ENCODE measurements around the gene OLA1.
A peak's percentile ranks its signal among the peaks of the same experiment; 100 is the strongest.

OLA1 gene

DNA sequence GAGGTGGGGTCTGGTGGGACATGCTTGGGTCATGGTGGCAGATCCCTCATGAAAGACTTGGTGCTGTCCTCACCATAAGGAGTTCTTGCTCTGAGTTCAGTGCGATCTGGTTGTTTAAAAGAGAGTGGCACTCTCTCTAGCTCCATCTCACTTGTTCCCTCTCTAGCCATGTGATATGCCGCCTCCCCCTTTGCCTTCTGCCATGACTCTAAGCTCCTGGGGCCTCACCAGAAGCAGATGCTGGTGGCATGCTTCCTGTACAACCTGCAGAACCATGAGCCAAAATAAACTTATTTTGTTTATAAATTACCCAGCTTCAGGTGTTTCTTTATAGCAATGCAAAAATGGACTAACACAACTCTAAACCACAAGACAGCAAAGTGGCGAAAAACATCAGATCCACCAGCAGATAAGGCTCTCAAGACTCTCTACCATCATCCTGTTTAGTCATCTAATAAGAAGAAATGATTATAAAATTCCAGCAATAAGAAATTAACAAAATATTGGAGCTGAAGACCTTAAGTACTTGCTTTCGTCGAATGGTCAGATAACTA, 75.5 kb downstream of the OLA1 start:
- Histone ChIP-seq H3K4me3 (ENCODE audit: control insufficient read depth in 1 of 7, extremely low read depth in 1 of 7, insufficient read depth in 4 of 7, low read depth in 2 of 7, low read length in 6 of 7) (no peak overlapping the region), H3K4me1 (ENCODE audit: control extremely low read depth in 1 of 4, control insufficient read depth in 4 of 4, insufficient read depth in 4 of 4, low read length in 3 of 4) (no peaks in the 10 kb centered on the region), H3K27ac (ENCODE audit: insufficient read depth in 1 of 2, low read depth in 1 of 2, low read length in 2 of 2, poor library complexity in 1 of 2, severe bottlenecking in 2 of 2) (no peak overlapping the region), H3K36me3 (ENCODE audit: control insufficient read depth in 4 of 4, insufficient read depth in 4 of 4, low read length in 3 of 4) (peaks cover 0 to 22% (median 17%) of the 10 kb centered on the region in 4 experiments), H3K9me3 (ENCODE audit: control extremely low read depth in 1 of 5, control insufficient read depth in 4 of 5, insufficient read depth in 2 of 5, low read depth in 1 of 5, low read length in 4 of 5) (peaks cover 10 to 64% (median 17%) of the 10 kb centered on the region in 5 experiments), H3K27me3 (replicated peaks in 2 of 5; ENCODE audit: control insufficient read depth in 4 of 5, insufficient read depth in 5 of 5, low read length in 4 of 5) (no peaks in the 10 kb centered on the region)
- 100% methylated on average over 2 of the region's 5 CpGs for WGBS (ENCODE audit: insufficient coverage)
- ChIA-PET CTCF (no interaction called here), POLR2A (no interaction called here)
- peak in 1 of 3 donors; percentile 6 for DNase-seq

DNA sequence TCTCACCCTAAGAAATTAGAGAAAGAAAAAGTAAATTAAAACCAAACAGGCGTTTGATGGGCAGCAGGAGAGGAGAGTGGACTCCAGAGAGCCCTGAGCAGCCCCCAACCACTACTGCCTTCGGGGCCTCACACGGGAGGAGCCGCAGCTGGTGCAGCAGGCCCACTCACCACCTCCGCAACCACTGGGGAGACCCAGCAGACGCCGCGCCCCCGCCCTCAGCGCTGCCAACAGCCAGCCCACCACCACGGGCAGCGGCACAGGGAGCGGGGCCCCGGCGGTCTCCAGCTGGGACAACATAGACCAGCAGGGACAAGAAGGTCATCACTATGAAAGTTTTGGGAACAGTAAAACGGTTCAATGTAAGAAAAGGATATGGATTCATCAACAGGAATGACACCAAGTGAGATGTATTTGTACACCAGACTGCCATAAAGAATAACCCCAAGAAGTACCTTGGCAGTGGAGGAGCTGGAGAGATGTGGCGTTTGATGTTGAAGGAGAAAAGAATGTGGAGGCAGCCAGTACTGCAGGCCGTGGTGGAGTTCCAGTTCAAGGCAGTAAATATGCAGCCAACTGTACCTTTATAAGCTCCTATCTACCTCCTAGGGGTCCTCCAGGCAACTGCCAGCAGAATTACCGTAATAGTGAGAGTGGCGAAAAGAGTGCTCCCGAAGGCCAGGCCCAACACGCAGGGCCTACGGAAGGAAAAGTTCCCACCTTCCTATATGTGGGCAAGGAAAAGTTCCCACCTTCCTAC, 76.5 kb downstream of the OLA1 start:
- Histone ChIP-seq H3K36me3 (ENCODE audit: control insufficient read depth in 4 of 4, insufficient read depth in 4 of 4, low read length in 3 of 4) (peaks cover 0 to 22% (median 14%) of the 10 kb centered on the region in 4 experiments), H3K27me3 (replicated peaks in 2 of 5; ENCODE audit: control insufficient read depth in 4 of 5, insufficient read depth in 5 of 5, low read length in 4 of 5) (no peaks in the 10 kb centered on the region), H3K9me3 (ENCODE audit: control extremely low read depth in 1 of 5, control insufficient read depth in 4 of 5, insufficient read depth in 2 of 5, low read depth in 1 of 5, low read length in 4 of 5) (peaks cover 11 to 68% (median 19%) of the 10 kb centered on the region in 5 experiments), H3K4me1 (ENCODE audit: control extremely low read depth in 1 of 4, control insufficient read depth in 4 of 4, insufficient read depth in 4 of 4, low read length in 3 of 4) (no peaks in the 10 kb centered on the region), H3K4me3 (ENCODE audit: control insufficient read depth in 1 of 7, extremely low read depth in 1 of 7, insufficient read depth in 4 of 7, low read depth in 2 of 7, low read length in 6 of 7) (no peak overlapping the region), H3K27ac (ENCODE audit: insufficient read depth in 1 of 2, low read depth in 1 of 2, low read length in 2 of 2, poor library complexity in 1 of 2, severe bottlenecking in 2 of 2) (no peak overlapping the region)
- WGBS (ENCODE audit: insufficient coverage) = 97% methylated on average over 16 of the region's 23 CpGs
- ChIA-PET CTCF (no interaction called here), POLR2A (no interaction called here)
- no peak for DNase-seq

DNA sequence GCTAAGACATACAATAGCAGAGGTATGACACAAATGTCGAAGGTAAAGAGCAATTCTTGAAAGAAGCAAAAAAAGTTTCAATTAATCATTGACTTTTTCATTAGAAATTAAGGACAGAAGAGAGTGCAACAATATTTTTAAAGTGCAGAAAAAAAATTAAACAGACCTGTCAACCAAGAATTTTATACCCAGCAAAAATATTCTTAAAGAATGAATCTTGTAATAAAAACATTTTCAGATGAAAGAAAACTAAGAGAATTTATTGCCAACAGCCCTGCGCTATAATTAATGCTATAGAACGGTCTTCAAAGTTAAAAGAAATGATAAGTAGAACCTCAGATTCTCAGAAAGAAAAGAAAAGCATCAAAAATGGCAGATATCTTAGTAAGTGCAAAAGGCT, 79.0 kb downstream of the OLA1 start:
- Histone ChIP-seq H3K9me3 (ENCODE audit: control extremely low read depth in 1 of 5, control insufficient read depth in 4 of 5, insufficient read depth in 2 of 5, low read depth in 1 of 5, low read length in 4 of 5) (peaks cover 6 to 55% (median 22%) of the 10 kb centered on the region in 5 experiments), H3K4me3 (ENCODE audit: control insufficient read depth in 1 of 7, extremely low read depth in 1 of 7, insufficient read depth in 4 of 7, low read depth in 2 of 7, low read length in 6 of 7) (no peak overlapping the region), H3K27ac (ENCODE audit: insufficient read depth in 1 of 2, low read depth in 1 of 2, low read length in 2 of 2, poor library complexity in 1 of 2, severe bottlenecking in 2 of 2) (no peak overlapping the region), H3K4me1 (ENCODE audit: control extremely low read depth in 1 of 4, control insufficient read depth in 4 of 4, insufficient read depth in 4 of 4, low read length in 3 of 4) (no peaks in the 10 kb centered on the region), H3K27me3 (replicated peaks in 2 of 5; ENCODE audit: control insufficient read depth in 4 of 5, insufficient read depth in 5 of 5, low read length in 4 of 5) (no peaks in the 10 kb centered on the region), H3K36me3 (ENCODE audit: control insufficient read depth in 4 of 4, insufficient read depth in 4 of 4, low read length in 3 of 4) (peaks cover 0 to 19% (median 16%) of the 10 kb centered on the region in 4 experiments)
- CTCF ChIA-PET = no interaction called here
- DNase-seq = peak in 2 of 3 donors; percentile 39 to 45
- POLR2A ChIA-PET = no interaction called here
- 100% methylated on average over 2 of the region's 3 CpGs for WGBS (ENCODE audit: insufficient coverage)

DNA sequence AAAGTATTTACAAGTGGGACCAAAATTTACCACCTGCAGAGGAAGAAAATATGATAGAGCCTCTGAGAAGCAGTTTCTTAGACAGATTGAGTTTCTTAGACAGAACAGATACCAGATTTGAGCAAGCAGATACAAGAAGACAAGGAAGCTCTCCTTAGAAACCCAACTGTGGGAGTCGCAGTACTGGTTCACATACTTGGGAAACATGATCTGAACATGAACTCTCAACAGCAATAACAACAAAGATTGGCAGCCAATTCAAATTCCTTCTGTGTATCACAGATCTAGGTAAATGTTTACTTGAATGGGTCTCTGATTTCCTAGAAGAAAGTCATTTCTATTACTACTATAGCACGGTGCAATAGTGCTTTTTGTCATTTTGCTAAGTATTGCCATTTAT, 82.1 kb downstream of the OLA1 start:
- Histone ChIP-seq H3K27me3 (replicated peaks in 2 of 5; ENCODE audit: control insufficient read depth in 4 of 5, insufficient read depth in 5 of 5, low read length in 4 of 5) (no peaks in the 10 kb centered on the region), H3K36me3 (ENCODE audit: control insufficient read depth in 4 of 4, insufficient read depth in 4 of 4, low read length in 3 of 4) (peaks cover 0 to 7% (median 6%) of the 10 kb centered on the region in 4 experiments), H3K27ac (ENCODE audit: insufficient read depth in 1 of 2, low read depth in 1 of 2, low read length in 2 of 2, poor library complexity in 1 of 2, severe bottlenecking in 2 of 2) (no peak overlapping the region), H3K4me3 (ENCODE audit: control insufficient read depth in 1 of 7, extremely low read depth in 1 of 7, insufficient read depth in 4 of 7, low read depth in 2 of 7, low read length in 6 of 7) (no peak overlapping the region), H3K4me1 (ENCODE audit: control extremely low read depth in 1 of 4, control insufficient read depth in 4 of 4, insufficient read depth in 4 of 4, low read length in 3 of 4) (no peaks in the 10 kb centered on the region), H3K9me3 (ENCODE audit: control extremely low read depth in 1 of 5, control insufficient read depth in 4 of 5, insufficient read depth in 2 of 5, low read depth in 1 of 5, low read length in 4 of 5) (peaks cover 6 to 35% (median 16%) of the 10 kb centered on the region in 5 experiments)
- ChIA-PET POLR2A (no interaction called here), CTCF (interaction anchor here (0.6 kb wide), 1 partner anchor 212 kb away, joined by 3 read pairs; no protein-coding TSS in a partner anchor)
- no peak for DNase-seq
- 100% methylated on average over 1 of the region's 2 CpGs for WGBS (ENCODE audit: insufficient coverage)

DNA sequence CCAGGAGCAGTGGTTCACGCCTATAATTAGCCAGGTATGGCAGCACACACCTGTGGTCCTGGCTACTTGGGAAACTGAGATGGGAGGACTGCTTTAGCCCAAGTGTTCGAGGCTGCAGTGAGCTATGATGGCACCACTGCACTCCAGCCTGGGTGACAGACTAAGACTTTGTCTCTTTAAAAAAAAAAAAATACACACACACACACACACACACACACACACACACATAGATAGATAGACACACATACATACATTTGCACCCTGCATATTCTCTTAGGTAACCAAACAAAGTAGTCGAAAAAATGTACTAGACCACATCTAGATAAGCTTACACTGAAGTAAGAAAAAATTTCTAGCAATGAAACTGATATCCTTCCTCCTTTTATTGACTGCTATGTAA, 86.8 kb downstream of the OLA1 start:
- H3K27ac ChIP-seq (ENCODE audit: insufficient read depth in 1 of 2, low read depth in 1 of 2, low read length in 2 of 2, poor library complexity in 1 of 2, severe bottlenecking in 2 of 2) = no peak overlapping the region
- H3K9me3 ChIP-seq (ENCODE audit: control extremely low read depth in 1 of 5, control insufficient read depth in 4 of 5, insufficient read depth in 2 of 5, low read depth in 1 of 5, low read length in 4 of 5) = peaks cover 0 to 7% (median 3%) of the 10 kb centered on the region in 5 experiments

DNA sequence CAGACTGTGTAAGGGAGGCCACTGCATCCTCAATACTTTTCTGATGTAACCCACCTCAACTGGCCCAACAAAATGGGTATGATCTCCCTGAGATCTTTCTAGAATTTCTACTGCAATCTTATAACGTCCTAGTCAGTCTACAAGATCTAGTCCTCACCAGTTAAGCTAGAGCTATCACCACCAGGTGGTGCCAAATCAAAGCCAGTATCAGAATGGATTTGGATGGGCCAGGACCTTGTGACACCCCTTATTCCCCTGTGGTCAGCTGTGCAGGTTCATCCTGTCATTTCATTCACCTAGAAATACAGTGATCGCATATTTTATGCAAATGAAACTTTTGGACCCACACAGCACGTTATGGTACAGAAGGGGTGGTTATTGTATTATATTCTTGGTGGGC, 90.3 kb downstream of the OLA1 start:
- CTCF ChIA-PET = interaction anchor here (1.1 to 1.5 kb wide), 3 partner anchors 12 to 183 kb away, joined by 3 to 8 read pairs (median 4); no protein-coding TSS in a partner anchor
- Histone ChIP-seq H3K27ac (ENCODE audit: insufficient read depth in 1 of 2, low read depth in 1 of 2, low read length in 2 of 2, poor library complexity in 1 of 2, severe bottlenecking in 2 of 2) (no peak overlapping the region), H3K36me3 (ENCODE audit: control insufficient read depth in 4 of 4, insufficient read depth in 4 of 4, low read length in 3 of 4) (no peaks in the 10 kb centered on the region), H3K27me3 (replicated peaks in 2 of 5; ENCODE audit: control insufficient read depth in 4 of 5, insufficient read depth in 5 of 5, low read length in 4 of 5) (no peaks in the 10 kb centered on the region), H3K4me1 (ENCODE audit: control extremely low read depth in 1 of 4, control insufficient read depth in 4 of 4, insufficient read depth in 4 of 4, low read length in 3 of 4) (peaks cover 0 to 20% (median 15%) of the 10 kb centered on the region in 4 experiments), H3K9me3 (ENCODE audit: control extremely low read depth in 1 of 5, control insufficient read depth in 4 of 5, insufficient read depth in 2 of 5, low read depth in 1 of 5, low read length in 4 of 5) (no peaks in the 10 kb centered on the region), H3K4me3 (ENCODE audit: control insufficient read depth in 1 of 7, extremely low read depth in 1 of 7, insufficient read depth in 4 of 7, low read depth in 2 of 7, low read length in 6 of 7) (no peak overlapping the region)
- 100% methylated on average over 1 of the region's 3 CpGs for WGBS (ENCODE audit: insufficient coverage)
- POLR2A ChIA-PET = no interaction called here
- DNase-seq = peak; percentile 25 to 60 (median 56)

More for the DNA sequence above, 86.8 kb downstream of the OLA1 start:
- no peak overlapping the region for H3K4me3 ChIP-seq (ENCODE audit: control insufficient read depth in 1 of 7, extremely low read depth in 1 of 7, insufficient read depth in 4 of 7, low read depth in 2 of 7, low read length in 6 of 7)
- peaks cover 0 to 10% (median 3%) of the 10 kb centered on the region in 4 experiments for H3K4me1 ChIP-seq (ENCODE audit: control extremely low read depth in 1 of 4, control insufficient read depth in 4 of 4, insufficient read depth in 4 of 4, low read length in 3 of 4)
- peaks cover 0 to 7% (median 0%) of the 10 kb centered on the region in 4 experiments for H3K36me3 ChIP-seq (ENCODE audit: control insufficient read depth in 4 of 4, insufficient read depth in 4 of 4, low read length in 3 of 4)
- DNase-seq = peak in 1 of 3 donors; percentile 8
- POLR2A ChIA-PET = no interaction called here
- H3K27me3 ChIP-seq (replicated peaks in 2 of 5; ENCODE audit: control insufficient read depth in 4 of 5, insufficient read depth in 5 of 5, low read length in 4 of 5) = no peaks in the 10 kb centered on the region
- CTCF ChIA-PET = interaction anchor here (1.0 kb wide), 1 partner anchor 23 kb away, joined by 4 read pairs; no protein-coding TSS in a partner anchor
- WGBS (ENCODE audit: insufficient coverage) = 72% methylated on average over 2 of the region's 3 CpGs

DNA sequence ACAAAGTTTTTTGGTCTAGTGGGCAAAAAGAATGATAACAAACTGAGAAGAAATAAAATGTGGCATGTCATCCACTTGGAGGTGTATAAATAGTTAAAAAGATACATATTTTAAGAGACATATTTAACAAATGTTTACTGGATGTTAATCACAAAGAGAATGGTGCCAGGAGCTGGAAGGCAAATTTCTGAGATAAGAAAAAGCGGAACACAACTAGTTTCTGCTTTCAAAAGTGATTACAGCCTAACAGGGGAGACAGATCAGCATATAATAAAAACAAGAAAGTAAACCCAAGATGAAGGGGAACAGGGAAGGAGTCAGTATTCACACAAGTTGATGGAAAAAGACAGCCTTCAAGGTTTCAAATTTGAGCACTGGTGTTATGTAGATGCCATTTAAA, 91.3 kb downstream of the OLA1 start:
- DNase-seq = peak; percentile 25 to 75 (median 59)
- Histone ChIP-seq H3K4me1 (ENCODE audit: control extremely low read depth in 1 of 4, control insufficient read depth in 4 of 4, insufficient read depth in 4 of 4, low read length in 3 of 4) (peaks cover 0 to 27% (median 19%) of the 10 kb centered on the region in 4 experiments), H3K36me3 (ENCODE audit: control insufficient read depth in 4 of 4, insufficient read depth in 4 of 4, low read length in 3 of 4) (no peaks in the 10 kb centered on the region), H3K9me3 (ENCODE audit: control extremely low read depth in 1 of 5, control insufficient read depth in 4 of 5, insufficient read depth in 2 of 5, low read depth in 1 of 5, low read length in 4 of 5) (no peaks in the 10 kb centered on the region), H3K27ac (ENCODE audit: insufficient read depth in 1 of 2, low read depth in 1 of 2, low read length in 2 of 2, poor library complexity in 1 of 2, severe bottlenecking in 2 of 2) (no peak overlapping the region), H3K27me3 (replicated peaks in 2 of 5; ENCODE audit: control insufficient read depth in 4 of 5, insufficient read depth in 5 of 5, low read length in 4 of 5) (no peaks in the 10 kb centered on the region), H3K4me3 (ENCODE audit: control insufficient read depth in 1 of 7, extremely low read depth in 1 of 7, insufficient read depth in 4 of 7, low read depth in 2 of 7, low read length in 6 of 7) (no peak overlapping the region)
- CTCF ChIA-PET = interaction anchor here (0.7 to 3.0 kb wide), 3 partner anchors 12 to 184 kb away, joined by 3 to 8 read pairs (median 3); no protein-coding TSS in a partner anchor
- POLR2A ChIA-PET = no interaction called here
- WGBS (ENCODE audit: insufficient coverage) = no CpG with 5 or more reads among the region's 1 CpG

Data from common myeloid progenitor, CD34-positive (primary cell).